Measurements from ENCODE around the gene MCF2.
A peak's percentile ranks its signal among the peaks of the same experiment; 100 is the strongest.
"Not testable (repeated sequence)": the region's sequence is repeated elsewhere in the genome, so short reads cannot be mapped to it uniquely, and the experiment has no call there.

Gene MCF2

DNA sequence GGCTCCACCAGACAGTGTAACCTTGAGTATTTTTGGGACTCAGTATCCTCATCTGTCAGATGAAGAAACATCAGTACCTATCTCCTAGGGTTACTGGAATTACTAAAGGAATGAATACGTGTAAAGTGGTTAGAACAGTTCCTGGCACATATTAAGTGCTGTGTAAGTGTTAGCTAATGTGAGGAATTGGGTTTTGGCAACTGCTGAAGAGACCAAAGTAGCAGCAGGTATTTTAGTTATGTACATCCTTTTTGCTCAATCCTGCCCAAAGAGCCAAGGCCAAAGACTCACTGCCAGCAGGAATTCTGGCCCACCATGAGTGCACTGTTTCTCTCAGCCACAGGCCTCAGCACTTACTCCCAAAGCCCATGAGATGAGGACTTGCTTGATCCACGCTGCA is 16.7 kb upstream of the MCF2 start:
- Histone ChIP-seq H3K9me3 (ENCODE audit: insufficient read depth, low read length) (no peaks in the 10 kb centered on the region), H3K4me1 (ENCODE audit: insufficient read depth, insufficient read length) (no peaks in the 10 kb centered on the region), H3K9ac (ENCODE audit: insufficient read length, low read depth) (no peak overlapping the region), H3K27me3 (ENCODE audit: insufficient read depth, insufficient read length) (no peaks in the 10 kb centered on the region), H3K36me3 (ENCODE audit: insufficient read depth, insufficient read length, low read length) (no peaks in the 10 kb centered on the region), H3K4me3 (ENCODE audit: insufficient read length, low read depth) (no peak overlapping the region)
- no peak for DNase-seq (ENCODE audit: low read depth, low spot score)
- TF ChIP-seq YY1 (IDR thresholded peaks at IDR 0.05; ENCODE audit: insufficient read depth, insufficient read length) = no peak
- no peak for TF ChIP-seq ZNF274 (IDR thresholded peaks at IDR 0.05; ENCODE audit: low read depth, low read length)
- TF ChIP-seq SUZ12 (IDR thresholded peaks at IDR 0.05; ENCODE audit: extremely low read depth, insufficient read depth, insufficient read length) = no peak

DNA sequence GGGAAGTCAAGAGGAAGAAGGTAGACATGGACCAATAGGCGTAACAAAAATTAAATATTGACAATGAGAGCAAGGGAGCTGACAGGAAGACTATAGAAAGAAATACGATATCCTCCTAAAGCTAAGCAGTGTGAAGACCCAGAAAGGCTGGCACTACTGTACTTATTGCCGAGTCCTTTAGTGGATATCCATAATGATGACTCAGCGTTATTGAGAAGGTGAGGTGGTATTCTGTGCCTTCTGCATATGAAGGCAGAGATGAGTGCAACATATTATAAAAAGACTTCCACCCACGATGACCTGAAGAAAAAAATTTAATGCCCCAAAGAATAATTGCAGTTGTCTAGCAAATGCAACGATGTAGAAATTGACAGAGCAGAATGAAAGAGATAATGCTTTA is 13.0 kb upstream of the MCF2 start:
- H3K9me3 ChIP-seq (ENCODE audit: insufficient read depth, low read length) = no peaks in the 10 kb centered on the region
- no peak overlapping the region for H3K4me3 ChIP-seq (ENCODE audit: insufficient read length, low read depth)
- DNase-seq (ENCODE audit: low read depth, low spot score) = no peak
- H3K27me3 ChIP-seq (ENCODE audit: insufficient read depth, insufficient read length) = no peaks in the 10 kb centered on the region
- no peak for TF ChIP-seq SUZ12 (IDR thresholded peaks at IDR 0.05; ENCODE audit: extremely low read depth, insufficient read depth, insufficient read length)
- no peak for TF ChIP-seq YY1 (IDR thresholded peaks at IDR 0.05; ENCODE audit: insufficient read depth, insufficient read length)
- H3K36me3 ChIP-seq (ENCODE audit: insufficient read depth, insufficient read length, low read length) = no peaks in the 10 kb centered on the region
- H3K9ac ChIP-seq (ENCODE audit: insufficient read length, low read depth) = no peak overlapping the region
- H3K4me1 ChIP-seq (ENCODE audit: insufficient read depth, insufficient read length) = no peaks in the 10 kb centered on the region

DNA sequence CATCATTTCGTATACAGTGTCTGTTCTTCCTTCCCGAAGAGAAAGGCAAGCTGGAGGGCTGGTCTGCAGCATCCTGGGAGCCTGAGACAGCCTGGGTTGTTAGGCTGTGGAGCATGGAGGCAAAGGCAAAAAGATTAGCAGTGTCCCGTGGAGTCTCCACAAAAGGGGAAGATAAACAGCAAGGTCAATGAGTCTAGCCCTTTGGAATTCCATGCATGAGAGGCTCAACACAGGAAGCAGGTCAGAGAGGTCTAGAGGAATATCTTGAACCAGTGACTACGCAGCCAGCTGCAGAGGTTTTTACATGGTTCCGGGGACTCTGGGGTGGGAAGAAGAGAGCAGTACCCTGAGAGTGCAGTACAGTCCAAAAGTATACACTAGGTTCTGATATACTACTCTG is 12.2 kb upstream of the MCF2 start:
- TF ChIP-seq YY1 (IDR thresholded peaks at IDR 0.05; ENCODE audit: insufficient read depth, insufficient read length) (no peak), ZNF274 (IDR thresholded peaks at IDR 0.05; ENCODE audit: low read depth, low read length) (no peak)
- Histone ChIP-seq H3K9me3 (ENCODE audit: insufficient read depth, low read length) (no peaks in the 10 kb centered on the region), H3K4me1 (ENCODE audit: insufficient read depth, insufficient read length) (no peaks in the 10 kb centered on the region), H3K27me3 (ENCODE audit: insufficient read depth, insufficient read length) (no peaks in the 10 kb centered on the region), H3K4me3 (ENCODE audit: insufficient read length, low read depth) (no peak overlapping the region), H3K9ac (ENCODE audit: insufficient read length, low read depth) (no peak overlapping the region), H3K36me3 (ENCODE audit: insufficient read depth, insufficient read length, low read length) (no peaks in the 10 kb centered on the region)
- peak; percentile 68 for DNase-seq (ENCODE audit: low read depth, low spot score)

- H3K36me3 ChIP-seq (ENCODE audit: insufficient read depth, insufficient read length, low read length) = no peaks in the 10 kb centered on the region
- TF ChIP-seq ZNF274 (IDR thresholded peaks at IDR 0.05; ENCODE audit: low read depth, low read length) (no peak), YY1 (IDR thresholded peaks at IDR 0.05; ENCODE audit: insufficient read depth, insufficient read length) (no peak)
- DNase-seq (ENCODE audit: low read depth, low spot score) = no peak
- no peaks in the 10 kb centered on the region for H3K4me1 ChIP-seq (ENCODE audit: insufficient read depth, insufficient read length)
- no peaks in the 10 kb centered on the region for H3K9me3 ChIP-seq (ENCODE audit: insufficient read depth, low read length)
- no peak overlapping the region for H3K4me3 ChIP-seq (ENCODE audit: insufficient read length, low read depth)
- no peaks in the 10 kb centered on the region for H3K27me3 ChIP-seq (ENCODE audit: insufficient read depth, insufficient read length)
- no peak overlapping the region for H3K9ac ChIP-seq (ENCODE audit: insufficient read length, low read depth)
Measured at GRCh38 chrX:139702658-139703057, 5.3 kb downstream of the MCF2 start.

DNA sequence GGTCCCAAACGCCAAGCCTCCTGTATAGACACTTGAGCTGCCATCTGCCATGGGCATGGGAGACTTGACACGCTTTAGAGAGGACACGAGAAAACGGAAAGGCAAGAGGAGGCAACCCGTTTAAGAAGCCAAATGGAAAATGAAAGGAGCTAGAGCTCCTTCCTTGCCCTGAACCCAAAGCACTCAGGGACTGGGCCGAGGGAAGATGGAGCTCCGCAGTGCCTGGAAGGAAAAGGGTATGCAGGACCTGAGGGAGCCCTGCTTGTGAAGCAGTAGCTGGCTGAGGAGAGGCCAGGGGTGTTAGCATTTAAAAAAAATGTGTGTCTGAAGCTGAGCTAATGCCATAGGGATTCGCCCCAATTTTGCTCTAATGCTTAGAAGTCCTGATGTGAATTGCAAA is 15.1 kb downstream of the MCF2 start:
- no peak overlapping the region for H3K9ac ChIP-seq (ENCODE audit: insufficient read length, low read depth)
- TF ChIP-seq ZNF274 (IDR thresholded peaks at IDR 0.05; ENCODE audit: low read depth, low read length) (no peak), SUZ12 (IDR thresholded peaks at IDR 0.05; ENCODE audit: extremely low read depth, insufficient read depth, insufficient read length) (no peak), YY1 (IDR thresholded peaks at IDR 0.05; ENCODE audit: insufficient read depth, insufficient read length) (no peak)
- no peaks in the 10 kb centered on the region for H3K4me1 ChIP-seq (ENCODE audit: insufficient read depth, insufficient read length)
- H3K27me3 ChIP-seq (ENCODE audit: insufficient read depth, insufficient read length) = peaks cover 25% of the 10 kb centered on the region
- H3K4me3 ChIP-seq (ENCODE audit: insufficient read length, low read depth) = no peak overlapping the region
- no peaks in the 10 kb centered on the region for H3K36me3 ChIP-seq (ENCODE audit: insufficient read depth, insufficient read length, low read length)
- no peak for DNase-seq (ENCODE audit: low read depth, low spot score)
- H3K9me3 ChIP-seq (ENCODE audit: insufficient read depth, low read length) = no peaks in the 10 kb centered on the region

GRCh38 chrX:139692506-139692849 is 15.5 kb downstream of the MCF2 start:
- Histone ChIP-seq H3K9me3 (ENCODE audit: insufficient read depth, low read length) (no peaks in the 10 kb centered on the region), H3K36me3 (ENCODE audit: insufficient read depth, insufficient read length, low read length) (no peaks in the 10 kb centered on the region), H3K4me3 (ENCODE audit: insufficient read length, low read depth) (peak overlapping the region; percentile 39), H3K4me1 (ENCODE audit: insufficient read depth, insufficient read length) (no peaks in the 10 kb centered on the region), H3K9ac (ENCODE audit: insufficient read length, low read depth) (no peak overlapping the region), H3K27me3 (ENCODE audit: insufficient read depth, insufficient read length) (peaks cover 25% of the 10 kb centered on the region)
- no peak for DNase-seq (ENCODE audit: low read depth, low spot score)
- TF ChIP-seq YY1 (IDR thresholded peaks at IDR 0.05; ENCODE audit: insufficient read depth, insufficient read length) (no peak), SUZ12 (IDR thresholded peaks at IDR 0.05; ENCODE audit: extremely low read depth, insufficient read depth, insufficient read length) (no peak)

- Histone ChIP-seq H3K9ac (ENCODE audit: insufficient read length, low read depth) (peak overlapping the region; percentile 70), H3K4me3 (ENCODE audit: insufficient read length, low read depth) (peak overlapping the region; percentile 39), H3K36me3 (ENCODE audit: insufficient read depth, insufficient read length, low read length) (no peaks in the 10 kb centered on the region), H3K27me3 (ENCODE audit: insufficient read depth, insufficient read length) (peaks cover 25% of the 10 kb centered on the region), H3K9me3 (ENCODE audit: insufficient read depth, low read length) (no peaks in the 10 kb centered on the region), H3K4me1 (ENCODE audit: insufficient read depth, insufficient read length) (no peaks in the 10 kb centered on the region)
- no peak for DNase-seq (ENCODE audit: low read depth, low spot score)
- TF ChIP-seq YY1 (IDR thresholded peaks at IDR 0.05; ENCODE audit: insufficient read depth, insufficient read length) = no peak
- TF ChIP-seq ZNF274 (IDR thresholded peaks at IDR 0.05; ENCODE audit: low read depth, low read length) = no peak
- no peak for TF ChIP-seq SUZ12 (IDR thresholded peaks at IDR 0.05; ENCODE audit: extremely low read depth, insufficient read depth, insufficient read length)
Measured at GRCh38 chrX:139691843-139692505, 16.0 kb downstream of the MCF2 start.

GRCh38 chrX:139691493-139691842 is 16.5 kb downstream of the MCF2 start:
- Histone ChIP-seq H3K9me3 (ENCODE audit: insufficient read depth, low read length) (no peaks in the 10 kb centered on the region), H3K9ac (ENCODE audit: insufficient read length, low read depth) (no peak overlapping the region), H3K4me1 (ENCODE audit: insufficient read depth, insufficient read length) (no peaks in the 10 kb centered on the region), H3K27me3 (ENCODE audit: insufficient read depth, insufficient read length) (peaks cover 25% of the 10 kb centered on the region), H3K4me3 (ENCODE audit: insufficient read length, low read depth) (peak overlapping the region; percentile 39), H3K36me3 (ENCODE audit: insufficient read depth, insufficient read length, low read length) (no peaks in the 10 kb centered on the region)
- TF ChIP-seq YY1 (IDR thresholded peaks at IDR 0.05; ENCODE audit: insufficient read depth, insufficient read length) (no peak), SUZ12 (IDR thresholded peaks at IDR 0.05; ENCODE audit: extremely low read depth, insufficient read depth, insufficient read length) (no peak), ZNF274 (IDR thresholded peaks at IDR 0.05; ENCODE audit: low read depth, low read length) (no peak)
- DNase-seq (ENCODE audit: low read depth, low spot score) = no peak

- H3K9me3 ChIP-seq (ENCODE audit: insufficient read depth, low read length); H3K9ac ChIP-seq (ENCODE audit: insufficient read length, low read depth); H3K36me3 ChIP-seq (ENCODE audit: insufficient read depth, insufficient read length, low read length); H3K4me1 ChIP-seq (ENCODE audit: insufficient read depth, insufficient read length); H3K4me3 ChIP-seq (ENCODE audit: insufficient read length, low read depth); DNase-seq (ENCODE audit: low read depth, low spot score); H3K27me3 ChIP-seq (ENCODE audit: insufficient read depth, insufficient read length): not testable (repeated sequence)
Measured at GRCh38 chrX:139685175-139685574, 22.8 kb downstream of the MCF2 start.

All from NT2/D1 (cell line).